Measurements from ENCODE around the gene CTSD. TPM values are rescaled to one million over a fixed set of nuclear protein-coding genes. Genes with fewer than 3 reads are reported as not detected.

CTSD gene
- total and polyA plus RNA-seq, 2 of the 8 experiments (the other 6 are each of a cell fraction or from before 2014, with no cell fraction given): 169 to 173 TPM

DNA sequence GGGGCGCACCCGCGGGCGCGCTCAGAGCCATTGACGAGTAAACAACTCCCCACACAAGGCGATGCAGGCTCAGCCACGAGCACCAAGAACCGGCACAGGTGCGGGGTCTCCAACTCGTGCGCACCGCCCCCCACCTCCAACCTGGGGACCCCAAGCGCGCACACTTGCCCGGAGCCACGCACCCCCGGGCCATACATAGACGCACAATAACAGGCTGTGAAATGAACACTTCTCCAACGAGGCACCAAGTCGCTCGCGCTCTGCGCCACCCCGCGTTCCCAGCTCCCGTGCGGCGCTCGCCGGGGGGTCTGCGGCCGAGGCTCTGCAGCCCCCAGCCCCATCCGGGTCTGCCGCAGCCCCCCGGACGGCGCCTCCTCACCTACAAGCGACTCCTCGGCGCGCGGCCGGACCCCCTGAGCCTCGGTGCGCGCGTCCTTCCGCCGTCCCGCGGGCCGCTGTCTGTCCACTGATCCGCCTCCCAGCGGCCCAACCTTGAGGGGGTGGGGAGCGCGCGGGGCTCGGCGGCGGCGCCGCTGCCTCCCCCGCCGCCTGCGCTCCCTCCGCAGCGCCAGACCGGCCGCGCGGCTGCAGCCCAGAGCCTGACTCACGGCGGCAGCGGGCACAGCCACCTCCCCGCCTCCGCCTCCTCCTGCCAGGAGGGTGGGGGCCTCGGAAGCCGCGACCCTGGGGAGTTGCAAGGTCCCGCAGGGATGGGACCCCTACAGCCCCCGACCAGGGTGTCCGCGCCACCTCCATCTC, 14.9 kb downstream of the CTSD start:
- H4K91ac ChIP-seq (replicated peaks; ENCODE audit: insufficient read length, low read length): no peak overlapping the region
- peaks cover 0 to 12% (median 4%) of the 10 kb centered on the region in 4 experiments; a peak in 5 of 7 replicates for H3K4me1 ChIP-seq (replicated peaks in 1 of 4; ENCODE audit: control insufficient read depth in 3 of 4, insufficient read depth in 4 of 4, low read length in 3 of 4)
- H3K9me3 ChIP-seq (ENCODE audit: insufficient read depth in 2 of 2, low read depth in 1 of 2, low read length in 1 of 2): peaks cover 0 to 5% of the 10 kb centered on the region in 2 experiments; a peak in 1 of 4 replicates
- no peak overlapping the region for H2AFZ ChIP-seq (ENCODE audit: low read length)
- no peak overlapping the region for H3K18ac ChIP-seq (ENCODE audit: extremely low read depth, low read length)
- peak overlapping the region in 1 of 4 experiments; percentile 22; a peak in 1 of 7 replicates for H3K9ac ChIP-seq (replicated peaks in 1 of 4; ENCODE audit: extremely low read depth in 1 of 4, low read depth in 3 of 4, low read length in 3 of 4)
- CTCF ChIA-PET (ENCODE audit: partially characterized antibody): interaction anchor here (0.9 to 3.2 kb wide), 6 partner anchors 17 to 109 kb away, joined by 3 to 15 read pairs (median 4); no protein-coding TSS in a partner anchor
- no peak overlapping the region for H2BK5ac ChIP-seq (ENCODE audit: low read depth, low read length)
- no peak overlapping the region for H2AK5ac ChIP-seq (ENCODE audit: low read depth, low read length)
- DNase-seq (ENCODE audit: low read depth in 1 of 2, low spot score in 2 of 2) (no peak), FAIRE-seq (no peak)
- H3K23ac ChIP-seq (ENCODE audit: insufficient read length): no peak overlapping the region
- WGBS, 2 experiments (ENCODE audit: extremely low coverage in 1 of 2, insufficient coverage in 1 of 2, insufficient read length in 1 of 2, insufficient replicate concordance in 2 of 2, low coverage in 1 of 2, low lambda C conversion rate in 2 of 2, missing lambda C conversion rate in 1 of 2): 7% methylated on average over 38 of the region's 84 CpGs; no CpG with 5 or more reads in 1 of the 2 experiments
- peak overlapping the region; percentile 33 to 65 (median 40) for H3K4me3 ChIP-seq (ENCODE audit: extremely low read depth in 1 of 4, insufficient read depth in 2 of 4, low read depth in 3 of 4, low read length in 4 of 4)
- peaks cover 12 to 32% (median 27%) of the 10 kb centered on the region in 4 experiments; a peak in 6 of 7 replicates for H3K27me3 ChIP-seq (replicated peaks in 1 of 4; ENCODE audit: control insufficient read depth in 3 of 4, extremely low read depth in 1 of 4, insufficient read depth in 3 of 4, low read length in 3 of 4)
- no peaks in the 10 kb centered on the region for H3K79me2 ChIP-seq (ENCODE audit: control insufficient read depth in 1 of 2, insufficient read depth in 2 of 2, low read length in 2 of 2)
- peak overlapping the region; percentile 58 to 84 for H3K4me2 ChIP-seq (ENCODE audit: insufficient read depth in 1 of 2, low read depth in 2 of 2, low read length in 2 of 2)
- H3K27ac ChIP-seq (ENCODE audit: low read depth, low read length): no peak overlapping the region
- no peak overlapping the region for H2BK120ac ChIP-seq (replicated peaks; ENCODE audit: low read depth, low read length)
- H2BK15ac ChIP-seq (ENCODE audit: low read length): no peak overlapping the region
- no peak overlapping the region for H3K56ac ChIP-seq (replicated peaks; ENCODE audit: insufficient read length, low read depth, low read length)
- no peaks in the 10 kb centered on the region for H3K79me1 ChIP-seq (ENCODE audit: low read depth, low read length)
- peaks cover 0 to 10% (median 0%) of the 10 kb centered on the region in 4 experiments; a peak in 3 of 8 replicates for H3K36me3 ChIP-seq (ENCODE audit: control insufficient read depth in 2 of 4, insufficient read depth in 4 of 4, low read length in 3 of 4)
- no peak overlapping the region for H3K14ac ChIP-seq (ENCODE audit: insufficient read length)
- peaks cover 9% of the 10 kb centered on the region for H3K23me2 ChIP-seq (ENCODE audit: low read depth, low read length)
- peaks cover 5 to 12% of the 10 kb centered on the region in 2 experiments for H4K20me1 ChIP-seq (replicated peaks in 1 of 2; ENCODE audit: control insufficient read depth in 1 of 2, insufficient read depth in 2 of 2, low read length in 2 of 2)
- no peak overlapping the region for H2BK12ac ChIP-seq (ENCODE audit: low read depth, low read length)
- no peak overlapping the region for H4K5ac ChIP-seq (ENCODE audit: insufficient read length, low read depth, low read length)
- POLR2A ChIA-PET (ENCODE audit: partially characterized antibody): interaction anchor here (0.9 to 2.3 kb wide), 8 partner anchors 9 to 54 kb away, joined by 3 to 8 read pairs (median 4); partner anchors contain the start of gene CTSD
- H2BK20ac ChIP-seq (ENCODE audit: low read length): no peak overlapping the region
- H3K4ac ChIP-seq (replicated peaks; ENCODE audit: insufficient read length, low read depth, low read length): no peak overlapping the region
- H4K8ac ChIP-seq (ENCODE audit: extremely low read depth, insufficient read depth, low read length): no peak overlapping the region; the same call in 1 of the 2 replicates
